ENCODE measurements around the gene CCDC3. TPM values are rescaled to one million over a fixed set of nuclear protein-coding genes. Genes with fewer than 3 reads are reported as not detected.

CCDC3 gene
- total RNA-seq, 1 experiment from 2014 or later: not detected

- BruUV-seq (replicated peaks): no TSS peak
- no peak for DNase-seq (ENCODE audit: unreplicated experiment)
- Mint-ChIP-seq H3K4me1 (ENCODE audit: insufficient read depth, unreplicated experiment) (no peaks in the 10 kb centered on the region), H3K27ac (ENCODE audit: low read depth, unreplicated experiment) (no peak overlapping the region), H3K9me3 (ENCODE audit: unreplicated experiment) (no peaks in the 10 kb centered on the region), H3K4me3 (ENCODE audit: unreplicated experiment) (no peak overlapping the region), H3K36me3 (ENCODE audit: insufficient read depth, unreplicated experiment) (no peaks in the 10 kb centered on the region), H3K27me3 (ENCODE audit: insufficient read depth, unreplicated experiment) (no peaks in the 10 kb centered on the region)
- intact Hi-C loops (cut with micrococcal nuclease): no loop called here
- ChIA-PET CTCF (no interaction called here), POLR2A (no interaction called here)
- no peak for TF ChIP-seq CTCF (IDR thresholded peaks at IDR 0.05; ENCODE audit: unreplicated experiment)
Observed at GRCh38 chr10:12908773-12909172, 92.7 kb downstream of the CCDC3 start.

GRCh38 chr10:12907656-12908055, 93.9 kb downstream of the CCDC3 start:
- H3K4me1 Mint-ChIP-seq (ENCODE audit: insufficient read depth, unreplicated experiment): no peaks in the 10 kb centered on the region
- CTCF ChIA-PET: no interaction called here
- no peak overlapping the region for H3K27ac Mint-ChIP-seq (ENCODE audit: low read depth, unreplicated experiment)
- H3K36me3 Mint-ChIP-seq (ENCODE audit: insufficient read depth, unreplicated experiment): no peaks in the 10 kb centered on the region
- no TSS peak for BruUV-seq (replicated peaks)
- H3K27me3 Mint-ChIP-seq (ENCODE audit: insufficient read depth, unreplicated experiment): no peaks in the 10 kb centered on the region
- no peak for TF ChIP-seq CTCF (IDR thresholded peaks at IDR 0.05; ENCODE audit: unreplicated experiment)
- H3K4me3 Mint-ChIP-seq (ENCODE audit: unreplicated experiment): no peak overlapping the region
- DNase-seq (ENCODE audit: unreplicated experiment): no peak
- H3K9me3 Mint-ChIP-seq (ENCODE audit: unreplicated experiment): no peaks in the 10 kb centered on the region
- POLR2A ChIA-PET: interaction anchor here (0.8 to 1.3 kb wide), 2 partner anchors 43 to 196 kb away, joined by 3 to 6 read pairs; no protein-coding TSS in a partner anchor
- intact Hi-C loops (cut with micrococcal nuclease): no loop called here

- Mint-ChIP-seq H3K4me3 (ENCODE audit: unreplicated experiment) (no peak overlapping the region), H3K27me3 (ENCODE audit: insufficient read depth, unreplicated experiment) (no peaks in the 10 kb centered on the region), H3K9me3 (ENCODE audit: unreplicated experiment) (no peaks in the 10 kb centered on the region), H3K27ac (ENCODE audit: low read depth, unreplicated experiment) (no peak overlapping the region), H3K4me1 (ENCODE audit: insufficient read depth, unreplicated experiment) (peaks cover 4% of the 10 kb centered on the region), H3K36me3 (ENCODE audit: insufficient read depth, unreplicated experiment) (no peaks in the 10 kb centered on the region)
- TF ChIP-seq CTCF (IDR thresholded peaks at IDR 0.05; ENCODE audit: unreplicated experiment): no peak
- ChIA-PET CTCF (interaction anchor here (0.6 to 1.8 kb wide), 3 partner anchors 47 to 168 kb away, joined by 3 to 13 read pairs (median 3); no protein-coding TSS in a partner anchor), POLR2A (no interaction called here)
- no TSS peak for BruUV-seq (replicated peaks)
- DNase-seq (ENCODE audit: unreplicated experiment): no peak
- intact Hi-C loops (cut with micrococcal nuclease): no loop called here
Observed at GRCh38 chr10:12906051-12906541, 95.4 kb downstream of the CCDC3 start.

GRCh38 chr10:12905067-12905466, 96.4 kb downstream of the CCDC3 start:
- POLR2A ChIA-PET: interaction anchor here (0.5 kb wide), 1 partner anchor 192 kb away, joined by 4 read pairs; no protein-coding TSS in a partner anchor
- Mint-ChIP-seq H3K9me3 (ENCODE audit: unreplicated experiment) (no peaks in the 10 kb centered on the region), H3K27me3 (ENCODE audit: insufficient read depth, unreplicated experiment) (no peaks in the 10 kb centered on the region), H3K4me3 (ENCODE audit: unreplicated experiment) (no peak overlapping the region), H3K36me3 (ENCODE audit: insufficient read depth, unreplicated experiment) (no peaks in the 10 kb centered on the region), H3K27ac (ENCODE audit: low read depth, unreplicated experiment) (no peak overlapping the region), H3K4me1 (ENCODE audit: insufficient read depth, unreplicated experiment) (peaks cover 4% of the 10 kb centered on the region)
- CTCF ChIA-PET: interaction anchor here (0.7 to 1.8 kb wide), 6 partner anchors 33 to 1195 kb away, joined by 3 to 13 read pairs (median 3); no protein-coding TSS in a partner anchor
- BruUV-seq (replicated peaks): no TSS peak
- DNase-seq (ENCODE audit: unreplicated experiment): no peak
- intact Hi-C loops (cut with micrococcal nuclease): no loop called here
- TF ChIP-seq CTCF (IDR thresholded peaks at IDR 0.05; ENCODE audit: unreplicated experiment): no peak

All from MCF 10A (cell line).